Activated CD8-positive, alpha-beta memory T cell treated with anti-CD3 and anti-CD28 coated beads for 4 hours (primary cell): ENCODE measurements around the gene CIRBP.

ENCODE experiments used
- DNase-seq, 2 donors: peaks; one replicate each; pipeline ENCODE4 v3.0.0-alpha.2; 2020; ENCODE audit warnings: low read depth in 2 of 2

CIRBP gene

GRCh38 chr19:1267477-1268225, 1.5 kb upstream of the CIRBP start:
- DNase-seq = no peak

- no peak for DNase-seq
Measured at GRCh38 chr19:1268226-1269064, 687 bp upstream of the CIRBP start.

- peak; percentile 66 to 71 for DNase-seq
Measured at GRCh38 chr19:1269478-1270212, 513 bp downstream of the CIRBP start.

GRCh38 chr19:1270213-1270853, 1.2 kb downstream of the CIRBP start:
- no peak for DNase-seq

GRCh38 chr19:1270854-1271527, 1.9 kb downstream of the CIRBP start:
- no peak for DNase-seq

GRCh38 chr19:1271528-1272422, 2.6 kb downstream of the CIRBP start:
- DNase-seq = no peak

- no peak for DNase-seq
Measured at GRCh38 chr19:1272423-1273262, 3.5 kb downstream of the CIRBP start.

- DNase-seq = no peak
Measured at GRCh38 chr19:1273263-1274041, 4.3 kb downstream of the CIRBP start.

- no peak for DNase-seq
Measured at GRCh38 chr19:1274081-1274851, 5.1 kb downstream of the CIRBP start.

GRCh38 chr19:1274852-1275259, 5.7 kb downstream of the CIRBP start:
- no peak for DNase-seq

GRCh38 chr19:1275260-1275975, 6.3 kb downstream of the CIRBP start, which contains the start of gene FAM174C:
Gene FAM174C, plus strand, starts transcription at chr19:1275530. Its CDS starts 20 bp downstream, at chr19:1275550.
- peak; percentile 93 to 97 for DNase-seq

GRCh38 chr19:1275976-1276627, 7.0 kb downstream of the CIRBP start:
- DNase-seq = no peak

GRCh38 chr19:1276628-1277022, 7.5 kb downstream of the CIRBP start:
- DNase-seq = no peak

GRCh38 chr19:1277061-1277460, 7.9 kb downstream of the CIRBP start:
- DNase-seq = no peak

- no peak for DNase-seq
Measured at GRCh38 chr19:1278074-1278473, 8.9 kb downstream of the CIRBP start.
